IMR-90 (cell line): ENCODE data around the gene TAPBP.
"Not testable (repeated sequence)": the region's sequence is repeated elsewhere in the genome, so short reads cannot be mapped to it uniquely, and the experiment has no call there.

Experiments
- BHLHE40 ChIP-seq: fragments of 150-350 bp; IDR thresholded peaks from 2 replicates; pipeline ENCODE4 v1.6.1; 2016; ENCODE audit warnings: mild to moderate bottlenecking, low read depth, low read length
- CEBPB ChIP-seq: IDR thresholded peaks from 2 replicates; pipeline ENCODE4 v1.6.1; 2012; ENCODE audit warnings: low read depth, low read length, improper control_type of control experiment
- CHD1 ChIP-seq: IDR thresholded peaks from 2 replicates; pipeline ENCODE4 v1.6.1; 2012; ENCODE audit warnings: low read depth, low read length, improper control_type of control experiment
- CTCF ChIP-seq: conservative IDR thresholded peaks from 2 replicates; pipeline ENCODE4 v1.5.1; 2012; ENCODE audit warnings: mild to moderate bottlenecking, low read depth, low read length, improper control_type of control experiment
- FOS ChIP-seq: fragments of 150-350 bp; IDR thresholded peaks from 2 replicates; pipeline ENCODE4 v1.6.1; 2016; ENCODE audit warnings: low read depth, low read length
- MAFK ChIP-seq: IDR thresholded peaks from 2 replicates; pipeline ENCODE4 v1.6.1; 2012; ENCODE audit warnings: low read depth, low read length, improper control_type of control experiment
- MAZ ChIP-seq: IDR thresholded peaks from 2 replicates; pipeline ENCODE4 v1.6.1; 2012; ENCODE audit warnings: low read depth, mild to moderate bottlenecking, low read length, improper control_type of control experiment, moderate library complexity, borderline replicate concordance
- MXI1 ChIP-seq: IDR thresholded peaks from 2 replicates; pipeline ENCODE4 v1.6.1; 2012; ENCODE audit warnings: low read depth, mild to moderate bottlenecking, low read length, moderate library complexity, borderline replicate concordance
- POLR2A ChIP-seq: IDR thresholded peaks from 2 replicates; pipeline ENCODE4 v1.6.1; 2012; ENCODE audit warnings: mild to moderate bottlenecking, low read depth, low read length
- RCOR1 ChIP-seq: IDR thresholded peaks from 2 replicates; pipeline ENCODE4 v1.6.1; 2012; ENCODE audit warnings: mild to moderate bottlenecking, low read length, improper control_type of control experiment; ENCODE audit not compliant: insufficient replicate concordance
- RFX5 ChIP-seq: IDR thresholded peaks from 2 replicates; pipeline ENCODE4 v1.8.0; 2012; ENCODE audit warnings: low read depth, mild to moderate bottlenecking, low read length, moderate library complexity
- SMC3 ChIP-seq: fragments of 150-350 bp; IDR thresholded peaks from 2 replicates; pipeline ENCODE4 v1.6.1; 2016; ENCODE audit warnings: low read depth, mild to moderate bottlenecking, antibody characterized with exemption, low read length, moderate library complexity

GRCh38 chr6:33262490-33262889 lies 51.4 kb downstream of the TAPBP start:
- TF ChIP-seq CTCF, POLR2A, CHD1, FOS, RFX5, RCOR1, SMC3, MAZ, BHLHE40, CEBPB, MAFK, MXI1: not testable (repeated sequence)
